Mucosa of descending colon (tissue), 3 donors: ENCODE results near the gene C1orf210. TPM values are rescaled to one million over a fixed set of nuclear protein-coding genes. Genes with fewer than 3 reads are reported as not detected.
A peak's percentile ranks its signal among the peaks of the same experiment; 100 is the strongest.

ENCODE experiments used
- ATAC-seq: fragments of 200-7000 bp; cut with Tn5 transposase; one replicate; pipeline ENCODE4 v1.9.1; 2020; ENCODE audit warnings: mild to moderate bottlenecking, moderate library complexity
- DNase-seq, 3 donors: peaks; one replicate each; pipeline ENCODE4 v3.0.0-alpha.2; 2020
- H3K36me3 ChIP-seq: fragments of 200-600 bp; one replicate; pipeline ENCODE4 v1.8.0; 2021; ENCODE audit warnings: low read depth, mild to moderate bottlenecking
- H3K4me1 ChIP-seq: fragments of 200-600 bp; one replicate; pipeline ENCODE4 v1.8.0; 2021; ENCODE audit warnings: low read depth, mild to moderate bottlenecking
- H3K4me3 ChIP-seq: fragments of 200-600 bp; one replicate; pipeline ENCODE4 v1.8.0; 2021; ENCODE audit warnings: mild to moderate bottlenecking
- H3K9me3 ChIP-seq: fragments of 200-600 bp; one replicate; pipeline ENCODE4 v1.8.0; 2021; ENCODE audit warnings: mild to moderate bottlenecking
- intact Hi-C, 2 donors: fragments of 100-400 bp; cut with DNase I in 1 of 2; cut with micrococcal nuclease in 1 of 2; formaldehyde crosslinking; loops; one replicate each; pipeline versions ENCODE4 v1.11.0 to v1.11.1; 2022; cut with DNase I, micrococcal nuclease
- total RNA-seq, 3 donors: library from RNA; stranded (reverse); fragmentation: NEBNext Ultra II Directional in 2 of 3; extraction: Animal tissue kit (Norgen Biotek cat#: 25700) in 2 of 3; gene quantifications; one replicate each; pipeline versions ENCODE4 v1.2.1 to v1.2.4, GENCODE V29; 2021 to 2023
- TF ChIP-seq, protein P1 (sequence below): fragments of 200-600 bp; IDR thresholded peaks from one replicate; pipeline ENCODE4 v1.8.0; 2022; ENCODE audit warnings: antibody characterized with exemption, mild to moderate bottlenecking
- donor health status: DM: no; HTN: no; CAD: no; lungs with moderate emphysema.
- donor health status: DM: no; HTN: no; CAD: no.
- donor health status: DM: no; HTN: yes; CAD: no.

The C1orf210 gene
- total RNA-seq, 3 donors from 2014 or later, result 33.1 to 102 (median 63.3) TPM

DNA sequence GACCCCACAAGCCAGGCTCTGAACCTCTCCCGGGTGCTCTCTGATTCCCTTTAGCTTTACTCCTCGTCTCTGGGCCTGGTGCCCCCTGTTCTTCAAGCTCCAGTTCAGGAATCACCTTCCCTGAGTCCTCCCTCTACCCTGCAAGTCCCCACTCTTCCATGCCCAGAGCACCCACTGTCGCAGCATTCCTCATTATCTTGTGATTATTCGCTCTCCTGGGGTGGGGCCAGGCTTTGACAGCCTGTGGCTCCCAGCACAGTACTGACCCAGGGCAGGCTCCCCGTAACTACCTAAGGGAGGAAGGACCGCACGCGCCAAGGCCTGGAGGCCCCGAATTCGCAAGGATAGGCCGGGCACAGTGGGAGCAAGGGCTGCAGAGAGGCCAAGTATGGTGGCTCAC is 734 bp upstream of the C1orf210 start:
- ATAC-seq (peak; percentile 2), DNase-seq (peak; percentile 60 to 62 (median 62))
- intact Hi-C loops, result no loop called here
- Histone ChIP-seq H3K36me3 (no peaks in the 10 kb centered on the region), H3K9me3 (no peaks in the 10 kb centered on the region), H3K4me3 (no peak overlapping the region), H3K4me1 (peaks cover 7% of the 10 kb centered on the region)
- TF ChIP-seq, protein P1, sequence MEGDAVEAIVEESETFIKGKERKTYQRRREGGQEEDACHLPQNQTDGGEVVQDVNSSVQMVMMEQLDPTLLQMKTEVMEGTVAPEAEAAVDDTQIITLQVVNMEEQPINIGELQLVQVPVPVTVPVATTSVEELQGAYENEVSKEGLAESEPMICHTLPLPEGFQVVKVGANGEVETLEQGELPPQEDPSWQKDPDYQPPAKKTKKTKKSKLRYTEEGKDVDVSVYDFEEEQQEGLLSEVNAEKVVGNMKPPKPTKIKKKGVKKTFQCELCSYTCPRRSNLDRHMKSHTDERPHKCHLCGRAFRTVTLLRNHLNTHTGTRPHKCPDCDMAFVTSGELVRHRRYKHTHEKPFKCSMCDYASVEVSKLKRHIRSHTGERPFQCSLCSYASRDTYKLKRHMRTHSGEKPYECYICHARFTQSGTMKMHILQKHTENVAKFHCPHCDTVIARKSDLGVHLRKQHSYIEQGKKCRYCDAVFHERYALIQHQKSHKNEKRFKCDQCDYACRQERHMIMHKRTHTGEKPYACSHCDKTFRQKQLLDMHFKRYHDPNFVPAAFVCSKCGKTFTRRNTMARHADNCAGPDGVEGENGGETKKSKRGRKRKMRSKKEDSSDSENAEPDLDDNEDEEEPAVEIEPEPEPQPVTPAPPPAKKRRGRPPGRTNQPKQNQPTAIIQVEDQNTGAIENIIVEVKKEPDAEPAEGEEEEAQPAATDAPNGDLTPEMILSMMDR, result no peak

DNA sequence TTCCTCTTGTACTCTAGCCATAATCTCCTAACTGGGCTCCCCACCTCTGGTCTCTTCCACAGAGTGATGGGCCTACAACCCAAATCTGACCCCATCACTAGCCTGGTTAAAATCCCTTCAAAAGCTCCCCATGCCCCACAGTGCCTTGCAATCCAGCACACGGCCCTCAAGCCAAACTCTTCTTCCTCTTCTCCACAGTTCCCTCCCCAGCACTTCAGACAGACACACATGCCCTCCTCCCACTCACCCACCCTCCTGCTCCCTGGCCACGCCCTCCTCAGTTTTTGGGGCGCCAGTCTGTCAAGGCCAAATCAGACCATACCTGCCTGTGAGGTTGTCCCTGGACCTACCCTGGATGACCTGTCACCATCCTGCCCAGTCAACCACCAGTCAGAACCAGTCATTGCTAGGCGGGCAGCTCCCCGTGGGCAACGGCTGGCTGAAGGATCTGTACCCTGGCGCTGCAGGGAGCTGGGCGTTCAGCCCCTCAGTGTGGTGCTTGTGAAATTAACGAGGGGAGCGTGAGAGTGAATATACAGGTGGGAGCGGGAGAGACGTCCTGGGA is 753 bp downstream of the C1orf210 start:
- DNase-seq, result peak; percentile 46 to 64 (median 55)
- peaks cover 7% of the 10 kb centered on the region for H3K4me1 ChIP-seq
- H3K36me3 ChIP-seq, result no peaks in the 10 kb centered on the region
- intact Hi-C loops, result no loop called here
- TF ChIP-seq, protein P1, result no peak
- no peaks in the 10 kb centered on the region for H3K9me3 ChIP-seq
- H3K4me3 ChIP-seq, result peak overlapping the region; percentile 14
- peak; percentile 39 for ATAC-seq

DNA sequence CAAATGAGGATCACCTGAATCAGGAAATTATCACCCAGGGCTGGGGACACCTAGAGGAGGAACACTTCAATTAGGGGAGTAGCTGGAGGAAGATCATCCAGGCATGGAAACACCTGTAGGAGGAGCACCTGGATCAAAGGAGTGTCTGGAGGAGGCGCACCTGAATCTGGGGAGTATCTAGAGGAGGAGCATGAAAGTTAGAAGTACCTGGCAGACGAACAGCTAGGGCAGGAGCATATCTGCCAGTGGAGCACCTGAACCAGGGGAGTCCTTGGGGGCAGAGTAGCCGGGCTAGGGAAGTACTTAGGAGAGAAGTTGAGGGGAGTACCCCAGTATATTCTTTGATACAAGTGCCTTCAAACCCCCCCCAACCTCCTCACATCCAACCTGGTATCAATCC is 1.3 kb downstream of the C1orf210 start:
- no peak overlapping the region for H3K4me3 ChIP-seq

DNA sequence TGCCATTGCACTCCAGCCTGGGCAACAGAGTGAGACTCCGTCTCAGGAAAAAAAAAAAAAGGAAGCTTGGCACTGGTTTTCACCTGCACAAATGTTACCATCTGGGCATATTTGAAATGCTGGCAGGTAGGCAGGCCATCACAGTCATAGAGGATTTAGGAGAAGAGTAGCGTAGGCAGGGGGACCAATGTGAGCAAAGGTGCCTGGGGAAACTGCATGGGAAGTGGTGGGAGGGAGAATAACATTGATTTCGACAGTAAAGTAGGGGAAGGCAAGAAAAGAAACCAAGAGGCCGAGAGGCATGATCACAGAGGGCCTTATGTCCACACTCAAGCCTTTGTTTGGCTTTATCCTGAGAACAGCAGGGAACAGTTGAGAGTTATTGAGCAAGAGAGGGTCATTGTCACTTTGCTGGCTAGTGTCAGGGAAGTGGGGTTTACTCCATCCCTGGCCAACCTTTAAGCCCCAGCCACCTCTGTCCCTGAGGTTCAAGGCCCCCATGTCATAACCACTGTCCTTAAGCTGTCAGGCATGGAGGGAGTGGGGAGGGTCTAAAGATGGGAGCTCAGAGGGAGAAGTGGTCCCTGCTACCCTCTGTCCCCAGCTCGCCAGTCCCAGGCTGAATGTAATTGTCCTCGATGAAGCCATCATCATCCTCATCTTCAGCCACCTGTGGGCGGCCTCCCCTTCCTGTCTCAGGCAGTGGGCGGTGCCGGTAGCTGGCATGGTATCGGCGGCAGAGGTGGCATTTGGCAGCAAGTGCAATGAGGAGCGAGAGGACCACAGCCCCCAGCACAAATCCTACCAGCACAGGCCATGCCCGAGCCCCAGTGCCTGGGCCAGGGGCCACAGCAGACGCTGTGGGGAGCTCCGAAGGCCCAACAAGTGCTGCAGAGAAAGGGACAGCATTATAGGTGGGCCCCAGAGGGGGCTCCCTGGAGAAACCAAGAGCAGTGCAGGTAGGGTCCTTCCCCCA is 2.9 kb downstream of the C1orf210 start:
- DNase-seq (no peak), ATAC-seq (no peak)
- Histone ChIP-seq H3K4me1 (peaks cover 7% of the 10 kb centered on the region), H3K36me3 (no peaks in the 10 kb centered on the region), H3K4me3 (no peak overlapping the region), H3K9me3 (no peaks in the 10 kb centered on the region)
- TF ChIP-seq, protein P1, result no peak
- intact Hi-C loops, result no loop called here

More for the DNA sequence above, 1.3 kb downstream of the C1orf210 start:
- H3K9me3 ChIP-seq, result no peaks in the 10 kb centered on the region
- no peaks in the 10 kb centered on the region for H3K36me3 ChIP-seq
- TF ChIP-seq, protein P1, result no peak
- ATAC-seq, result peak; percentile 3
- H3K4me1 ChIP-seq, result peaks cover 7% of the 10 kb centered on the region
- peak in 1 of 3 donors; percentile 18 for DNase-seq
- intact Hi-C loops, result no loop called here

DNA sequence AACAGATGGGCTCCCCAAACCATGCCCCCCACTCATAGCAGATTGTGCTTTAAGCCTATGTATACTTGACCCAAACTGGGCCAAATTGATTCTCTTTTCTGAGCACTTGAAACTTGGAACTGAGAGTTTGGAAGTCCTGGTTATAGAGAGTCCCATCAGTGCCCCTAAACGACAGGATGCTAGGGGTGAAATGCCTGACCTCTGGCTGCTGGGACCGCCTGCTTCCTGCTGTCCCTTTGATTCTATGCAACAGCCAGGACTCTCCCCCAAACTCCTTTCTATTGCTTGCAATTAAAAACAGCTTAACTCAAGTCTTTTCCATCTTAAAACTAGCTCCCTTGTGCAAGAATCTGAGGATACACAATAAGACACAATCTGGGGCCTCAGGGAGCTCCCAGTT is 4.7 kb downstream of the C1orf210 start:
- Histone ChIP-seq H3K4me3 (no peak overlapping the region), H3K36me3 (no peaks in the 10 kb centered on the region), H3K9me3 (no peaks in the 10 kb centered on the region), H3K4me1 (no peaks in the 10 kb centered on the region)
- DNase-seq (no peak), ATAC-seq (no peak)
- TF ChIP-seq, protein P1, result no peak
- intact Hi-C loops, result no loop called here
